ENCODE data around the gene PDCD5. TPM values are rescaled to one million over a fixed set of nuclear protein-coding genes. Genes with fewer than 3 reads are reported as not detected.

PDCD5 gene
- total and polyA plus RNA-seq, 7 donors: 70.3 to 216 (median 143) TPM

- WGBS, 2 donors: 97% methylated on average over 20 of the region's 20 CpGs
- Histone ChIP-seq H3K4me3 (no peak overlapping the region), H3K9me3 (no peaks in the 10 kb centered on the region), H3K27me3 (no peaks in the 10 kb centered on the region), H3K4me1 (no peaks in the 10 kb centered on the region), H3K27ac (no peak overlapping the region), H3K36me3 (peaks cover 31 to 85% (median 45%) of the 10 kb centered on the region in 4 donors)
- TF ChIP-seq EP300 (IDR thresholded peaks at IDR 0.05) (no peak), POLR2A (IDR thresholded peaks at IDR 0.05) (no peak), POLR2AphosphoS5 (IDR thresholded peaks at IDR 0.05) (no peak)
- TF ChIP-seq, protein P1, sequence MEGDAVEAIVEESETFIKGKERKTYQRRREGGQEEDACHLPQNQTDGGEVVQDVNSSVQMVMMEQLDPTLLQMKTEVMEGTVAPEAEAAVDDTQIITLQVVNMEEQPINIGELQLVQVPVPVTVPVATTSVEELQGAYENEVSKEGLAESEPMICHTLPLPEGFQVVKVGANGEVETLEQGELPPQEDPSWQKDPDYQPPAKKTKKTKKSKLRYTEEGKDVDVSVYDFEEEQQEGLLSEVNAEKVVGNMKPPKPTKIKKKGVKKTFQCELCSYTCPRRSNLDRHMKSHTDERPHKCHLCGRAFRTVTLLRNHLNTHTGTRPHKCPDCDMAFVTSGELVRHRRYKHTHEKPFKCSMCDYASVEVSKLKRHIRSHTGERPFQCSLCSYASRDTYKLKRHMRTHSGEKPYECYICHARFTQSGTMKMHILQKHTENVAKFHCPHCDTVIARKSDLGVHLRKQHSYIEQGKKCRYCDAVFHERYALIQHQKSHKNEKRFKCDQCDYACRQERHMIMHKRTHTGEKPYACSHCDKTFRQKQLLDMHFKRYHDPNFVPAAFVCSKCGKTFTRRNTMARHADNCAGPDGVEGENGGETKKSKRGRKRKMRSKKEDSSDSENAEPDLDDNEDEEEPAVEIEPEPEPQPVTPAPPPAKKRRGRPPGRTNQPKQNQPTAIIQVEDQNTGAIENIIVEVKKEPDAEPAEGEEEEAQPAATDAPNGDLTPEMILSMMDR (IDR thresholded peaks at IDR 0.05): no peak
- intact Hi-C loops (cut with DNase I): no loop called here
- no peak for DNase-seq
Observed at GRCh38 chr19:32607479-32607878, 26.5 kb downstream of the PDCD5 start.

DNA sequence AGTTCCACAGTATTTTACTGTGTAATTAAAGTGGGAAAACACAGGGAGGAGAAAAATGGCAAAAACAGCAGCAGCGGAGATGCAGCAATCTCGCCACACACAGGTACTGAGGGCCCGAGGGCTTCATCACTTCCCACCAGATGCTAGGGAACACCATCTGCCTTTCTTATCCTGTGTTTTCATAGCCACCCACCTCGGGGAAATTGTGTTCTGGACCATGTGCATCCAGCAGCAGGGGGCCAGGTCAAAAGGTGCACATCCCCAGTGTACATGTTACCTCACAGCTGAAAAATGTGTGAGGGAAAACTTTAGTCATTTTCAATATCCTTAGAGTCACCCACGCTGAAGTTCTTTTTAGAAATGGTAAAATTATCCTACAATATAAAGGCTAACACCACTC lies 30.2 kb downstream of the PDCD5 start:
- DNase-seq: no peak
- H3K4me1 ChIP-seq: no peaks in the 10 kb centered on the region
- H3K27ac ChIP-seq: no peak overlapping the region
- intact Hi-C loops (cut with DNase I): no loop called here
- 90 to 93% methylated on average over 5 of the region's 5 CpGs for WGBS, 2 donors
- no peak overlapping the region for H3K4me3 ChIP-seq
- peaks cover 18 to 86% (median 45%) of the 10 kb centered on the region in 4 donors for H3K36me3 ChIP-seq
- no peaks in the 10 kb centered on the region for H3K27me3 ChIP-seq
- no peaks in the 10 kb centered on the region for H3K9me3 ChIP-seq
- TF ChIP-seq POLR2AphosphoS5 (IDR thresholded peaks at IDR 0.05) (no peak), POLR2A (IDR thresholded peaks at IDR 0.05) (no peak)

- Histone ChIP-seq H3K4me3 (no peak overlapping the region), H3K9me3 (no peaks in the 10 kb centered on the region), H3K27ac (no peak overlapping the region), H3K27me3 (no peaks in the 10 kb centered on the region), H3K36me3 (peaks cover 19 to 88% (median 53%) of the 10 kb centered on the region in 4 donors), H3K4me1 (no peaks in the 10 kb centered on the region)
- WGBS, 2 donors: 72 to 89% methylated on average over 4 of the region's 4 CpGs
- DNase-seq: no peak
- no peak for TF ChIP-seq POLR2AphosphoS5 (IDR thresholded peaks at IDR 0.05)
- TF ChIP-seq, protein P1 (IDR thresholded peaks at IDR 0.05): no peak
- TF ChIP-seq EP300 (IDR thresholded peaks at IDR 0.05): no peak
- no peak for TF ChIP-seq POLR2A (IDR thresholded peaks at IDR 0.05)
- intact Hi-C loops (cut with DNase I): no loop called here
Observed at GRCh38 chr19:32613008-32613407, 32.0 kb downstream of the PDCD5 start.

DNA sequence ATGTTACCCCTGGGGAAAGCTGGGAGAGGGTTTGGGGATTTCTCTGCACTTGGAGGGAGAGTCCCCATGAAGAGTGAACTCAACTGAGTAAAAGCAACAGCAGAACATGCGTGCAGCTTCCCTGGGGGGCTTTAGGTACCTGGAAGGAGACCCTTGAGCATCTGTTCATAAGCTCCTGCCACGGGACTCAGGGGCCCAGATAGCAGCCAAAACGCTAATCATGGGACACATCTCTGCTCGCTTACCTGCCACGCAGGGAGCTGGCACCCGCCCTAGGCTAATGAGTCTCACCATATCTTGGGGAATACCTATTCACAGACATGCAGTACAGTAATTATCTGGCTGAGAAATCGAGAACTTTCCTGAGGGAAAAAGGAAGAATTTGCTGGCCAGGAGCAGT lies 33.9 kb downstream of the PDCD5 start:
- Histone ChIP-seq H3K4me3 (no peak overlapping the region), H3K4me1 (no peaks in the 10 kb centered on the region), H3K36me3 (peaks cover 27 to 92% (median 59%) of the 10 kb centered on the region in 4 donors), H3K9me3 (no peaks in the 10 kb centered on the region), H3K27me3 (no peaks in the 10 kb centered on the region), H3K27ac (no peak overlapping the region)
- no peak for DNase-seq
- intact Hi-C loops (cut with DNase I): no loop called here
- 96% methylated on average over 7 of the region's 7 CpGs for WGBS, 2 donors
- TF ChIP-seq, protein P1 (IDR thresholded peaks at IDR 0.05): no peak
- TF ChIP-seq POLR2AphosphoS5 (IDR thresholded peaks at IDR 0.05) (no peak), POLR2A (IDR thresholded peaks at IDR 0.05) (no peak), EP300 (IDR thresholded peaks at IDR 0.05) (no peak)

GRCh38 chr19:32615569-32615968 lies 34.6 kb downstream of the PDCD5 start:
- no peak overlapping the region for H3K27ac ChIP-seq
- no peak overlapping the region for H3K4me3 ChIP-seq
- TF ChIP-seq, protein P1 (IDR thresholded peaks at IDR 0.05): no peak
- TF ChIP-seq EP300 (IDR thresholded peaks at IDR 0.05) (no peak), POLR2A (IDR thresholded peaks at IDR 0.05) (no peak), POLR2AphosphoS5 (IDR thresholded peaks at IDR 0.05) (no peak)
- WGBS, 2 donors: 88% methylated on average over 11 of the region's 11 CpGs
- no peaks in the 10 kb centered on the region for H3K4me1 ChIP-seq
- no peaks in the 10 kb centered on the region for H3K9me3 ChIP-seq
- intact Hi-C loops (cut with DNase I): no loop called here
- no peaks in the 10 kb centered on the region for H3K27me3 ChIP-seq
- H3K36me3 ChIP-seq: peaks cover 27 to 97% (median 62%) of the 10 kb centered on the region in 4 donors
- no peak for DNase-seq

Measured in sigmoid colon (tissue), 7 donors.